Omental fat pad (tissue), 4 donors: Measurements from ENCODE around the gene LIPG. TPM values are rescaled to one million over a fixed set of nuclear protein-coding genes. Genes with fewer than 3 reads are reported as not detected.

Experiments used
- ATAC-seq: fragments of 150-250 bp; one replicate; pipeline ENCODE4 v1.9.1; 2016; ENCODE audit warnings: mild to moderate bottlenecking, moderate library complexity; ENCODE audit not compliant: low FRiP score
- DNase-seq: peaks from one replicate; pipeline ENCODE4 v3.0.0-alpha.2; 2019; ENCODE audit warnings: low spot score
- CTCF ChIP-seq, 3 donors: fragments of 450-650 bp; IDR thresholded peaks; one replicate each; pipeline ENCODE4 v1.5.1; 2016 to 2017; ENCODE audit warnings: antibody characterized with exemption in 3 of 3, mild to moderate bottlenecking in 3 of 3, moderate library complexity in 2 of 3
- total RNA-seq, 4 donors: library from RNA; depleted of rRNA; stranded (reverse); fragments of >200 nt; gene quantifications; one replicate each; pipeline ENCODE4 v1.1.0, GENCODE V29; 2016

Gene LIPG
- total RNA-seq, 4 donors from 2014 or later: 0.94 to 53.2 (median 1.2) TPM

- DNase-seq (no peak), ATAC-seq (no peak)
- TF ChIP-seq CTCF (IDR thresholded peaks at IDR 0.05): no peak
Observed at GRCh38 chr18:49612515-49613033, 50.7 kb downstream of the LIPG start.

- ATAC-seq (no peak), DNase-seq (no peak)
- no peak for TF ChIP-seq CTCF (IDR thresholded peaks at IDR 0.05)
Observed at GRCh38 chr18:49613141-49613640, 51.3 kb downstream of the LIPG start.

GRCh38 chr18:49613641-49614151 lies 51.8 kb downstream of the LIPG start:
- no peak for TF ChIP-seq CTCF (IDR thresholded peaks at IDR 0.05)
- no peak for ATAC-seq
- DNase-seq: no peak

GRCh38 chr18:49616618-49617328 lies 54.9 kb downstream of the LIPG start:
- DNase-seq (no peak), ATAC-seq (no peak)
- TF ChIP-seq CTCF (IDR thresholded peaks at IDR 0.05): no peak

GRCh38 chr18:49617329-49617695 lies 55.5 kb downstream of the LIPG start:
- DNase-seq (no peak), ATAC-seq (no peak)
- TF ChIP-seq CTCF (IDR thresholded peaks at IDR 0.05): no peak

- DNase-seq: no peak
- TF ChIP-seq CTCF (IDR thresholded peaks at IDR 0.05): no peak
- no peak for ATAC-seq
Observed at GRCh38 chr18:49617865-49618264, 56.0 kb downstream of the LIPG start.
